Stromal cell of bone marrow (primary cell): ENCODE measurements around the gene GALNT14.
"Not testable (repeated sequence)": the region's sequence is repeated elsewhere in the genome, so short reads cannot be mapped to it uniquely, and the experiment has no call there.

Experiments used
- DNase-seq: peaks from one replicate; pipeline ENCODE4 v3.0.0-alpha.2; 2012; ENCODE audit warnings: low read depth

GALNT14 gene

DNA sequence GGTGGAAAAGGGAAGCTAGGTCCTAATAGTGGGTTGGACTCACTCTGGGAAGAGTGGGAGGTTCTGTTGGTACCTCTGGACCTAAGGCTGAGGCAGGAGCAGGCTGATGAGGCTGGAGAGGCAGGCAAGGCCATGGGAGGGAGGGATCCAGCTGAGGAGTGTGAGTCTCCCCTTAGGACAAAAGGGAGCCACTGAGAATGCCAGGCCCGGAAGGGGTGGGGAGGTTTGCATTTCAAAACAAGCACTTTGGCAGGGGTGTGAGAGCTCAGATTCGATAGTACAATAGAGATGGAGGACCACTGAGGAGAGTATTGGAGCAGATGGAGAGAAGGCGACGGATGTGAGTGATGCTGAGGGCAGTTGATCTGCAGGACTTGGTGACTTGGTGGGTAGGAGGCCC is 198.9 kb downstream of the GALNT14 start:
- no peak for DNase-seq

DNA sequence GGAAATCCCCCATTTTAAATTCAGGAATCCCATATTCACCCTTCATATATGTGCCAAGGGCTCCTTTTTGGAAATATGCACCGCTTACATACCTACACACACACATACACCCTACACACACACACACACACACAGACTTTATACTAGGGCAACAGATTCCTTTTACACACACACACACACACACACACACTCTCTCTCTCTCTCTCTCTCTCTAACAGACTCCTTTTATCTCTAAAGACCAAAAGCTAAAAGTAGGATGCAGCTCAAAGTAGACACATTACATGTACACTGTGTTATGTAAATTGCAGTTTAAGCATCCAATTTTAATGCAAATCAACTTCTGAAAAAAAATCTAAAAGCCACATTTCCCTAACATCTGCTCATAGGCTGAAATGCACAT is 200.0 kb downstream of the GALNT14 start:
- DNase-seq, result no peak

DNA sequence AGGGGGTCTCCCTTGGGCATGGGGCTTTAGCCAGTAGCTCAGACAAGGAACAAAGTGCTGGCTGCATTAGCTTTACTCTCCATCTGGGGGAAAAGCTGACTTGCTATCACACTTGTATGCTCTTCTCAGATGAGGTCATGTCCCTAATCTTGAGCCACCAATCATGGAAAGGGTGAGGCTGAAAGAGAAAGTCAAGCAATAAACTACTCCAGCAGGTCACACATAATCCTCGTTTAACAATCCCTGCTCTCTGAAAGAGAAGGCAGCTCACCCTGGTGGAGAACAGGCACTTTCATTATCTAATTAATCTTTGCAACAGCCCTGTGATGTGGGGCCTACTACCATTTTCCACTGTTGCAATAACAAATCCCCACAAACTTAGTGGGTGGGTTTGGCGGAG is 201.3 kb downstream of the GALNT14 start:
- no peak for DNase-seq

DNA sequence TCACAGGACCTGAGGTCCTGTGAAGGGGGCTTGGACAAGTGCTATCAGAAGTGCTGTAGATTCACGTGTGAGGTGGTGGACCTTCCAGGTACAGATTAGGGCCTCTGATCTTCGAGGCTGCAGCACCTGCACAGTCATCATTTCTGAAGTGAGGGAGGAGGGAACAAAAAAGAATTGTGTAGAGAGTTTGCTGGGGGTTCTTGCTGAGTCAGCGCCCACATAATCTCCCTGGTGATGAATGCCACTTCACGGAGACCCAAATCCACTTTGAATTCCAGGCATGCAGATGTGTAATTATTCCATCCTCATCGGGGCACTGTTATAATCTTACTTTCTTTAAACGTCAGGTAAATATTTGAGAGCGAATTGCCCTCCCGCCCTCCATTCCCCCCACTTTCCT is 202.4 kb downstream of the GALNT14 start:
- DNase-seq, result no peak

DNA sequence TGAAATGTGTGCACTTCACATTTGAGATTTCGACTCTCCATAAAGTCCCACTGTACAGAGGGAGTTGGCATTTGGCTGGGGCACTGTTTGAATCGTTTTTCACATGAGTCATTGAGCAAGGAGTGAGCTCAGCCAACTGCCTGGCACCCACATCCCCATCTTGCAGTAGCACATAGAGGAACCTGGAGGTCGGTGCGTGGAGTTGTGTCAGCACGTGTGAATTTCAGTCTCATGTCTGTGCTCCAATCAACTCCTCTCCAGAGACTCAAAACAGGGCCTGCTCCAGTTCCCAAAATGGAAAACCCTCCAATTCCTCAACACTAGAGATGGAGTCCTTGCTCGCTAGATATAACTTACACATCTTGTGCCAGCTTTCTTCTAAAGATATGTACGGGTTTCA is 204.2 kb downstream of the GALNT14 start:
- DNase-seq, result no peak

DNA sequence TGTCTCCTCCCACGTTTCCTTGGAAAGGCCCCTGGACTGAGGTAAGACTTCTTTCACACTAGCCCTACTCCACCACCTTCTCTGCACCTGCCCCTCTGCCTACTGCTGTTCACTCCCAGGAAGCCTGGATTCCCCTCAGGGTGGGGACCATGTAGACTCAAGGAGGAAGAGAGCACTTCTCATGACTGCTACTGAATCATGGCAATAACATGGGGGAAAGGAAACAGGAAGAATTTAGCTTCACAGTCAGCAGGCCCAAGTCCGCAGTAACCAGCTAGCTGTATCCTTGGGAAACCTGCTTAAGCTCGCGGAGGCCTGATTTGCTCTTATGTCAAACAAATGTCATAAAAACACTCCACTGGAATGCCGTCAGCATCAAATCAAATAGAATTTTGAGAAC is 204.7 kb downstream of the GALNT14 start:
- no peak for DNase-seq

DNA sequence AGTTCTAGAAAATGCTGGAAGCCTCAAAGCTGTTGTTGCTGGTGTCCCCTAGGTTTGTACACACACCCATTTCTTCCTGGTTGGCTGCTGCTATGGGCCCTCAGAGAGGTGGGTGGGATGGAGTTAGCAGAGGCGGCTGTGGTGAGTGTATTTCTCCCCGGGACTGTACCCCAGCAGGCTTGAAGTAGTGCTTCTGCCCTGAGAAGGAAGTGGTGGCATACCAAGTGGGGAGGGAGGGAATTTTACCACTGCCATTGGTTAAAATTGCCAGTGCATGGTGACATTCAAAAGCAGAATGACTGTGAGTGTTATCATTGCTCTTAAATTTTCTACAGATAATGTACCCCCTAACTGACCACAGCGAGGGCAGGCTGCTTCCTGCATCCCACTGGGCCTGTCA is 205.4 kb downstream of the GALNT14 start:
- no peak for DNase-seq

DNA sequence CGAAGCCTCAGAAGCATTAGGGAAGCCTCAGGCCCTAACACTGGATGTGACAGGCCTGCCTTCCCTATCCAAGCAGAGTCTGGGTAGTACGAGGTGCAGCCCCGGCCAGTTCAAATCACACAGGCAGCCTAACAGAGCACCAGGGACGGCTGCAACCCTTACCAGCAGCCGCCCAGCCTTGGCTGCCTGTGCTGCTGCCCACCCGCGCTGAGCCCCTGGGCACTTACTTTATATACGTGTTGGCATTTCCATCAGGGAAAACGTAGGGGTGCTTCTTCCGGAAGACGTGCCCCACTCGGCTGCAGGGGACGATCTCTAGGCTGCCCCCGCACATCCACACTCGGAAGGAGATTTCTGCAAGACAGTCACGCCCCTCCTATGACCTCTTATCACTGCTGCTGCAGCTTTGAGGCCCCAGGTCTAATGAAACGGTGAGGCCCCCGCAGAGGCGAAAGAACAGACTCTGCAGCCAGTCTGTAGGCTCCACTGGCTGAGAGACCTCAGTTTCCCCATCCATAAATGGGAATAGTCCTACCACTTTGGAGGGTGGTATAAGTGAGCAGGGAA is 206.3 kb downstream of the GALNT14 start:
- DNase-seq, result no peak

DNA sequence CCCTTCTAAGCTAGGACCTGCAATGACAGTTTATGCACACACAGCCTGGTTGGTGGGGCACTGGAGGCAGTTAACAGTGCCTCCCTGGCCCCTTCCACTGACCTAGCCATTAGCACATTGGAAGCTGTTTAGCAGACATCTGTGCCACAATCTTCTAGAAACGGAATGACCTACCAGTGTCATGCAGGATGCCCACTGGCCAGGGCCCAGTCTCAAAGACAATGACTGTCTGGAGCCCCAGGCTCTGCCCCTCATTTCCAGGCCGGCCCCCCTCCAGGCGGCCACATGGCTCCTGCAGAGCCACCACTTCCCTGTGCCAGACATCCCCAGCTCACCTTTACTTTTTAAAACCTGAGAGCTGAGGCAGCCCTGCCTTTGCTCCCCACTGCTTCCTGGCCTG is 207.5 kb downstream of the GALNT14 start:
- DNase-seq, result no peak

DNA sequence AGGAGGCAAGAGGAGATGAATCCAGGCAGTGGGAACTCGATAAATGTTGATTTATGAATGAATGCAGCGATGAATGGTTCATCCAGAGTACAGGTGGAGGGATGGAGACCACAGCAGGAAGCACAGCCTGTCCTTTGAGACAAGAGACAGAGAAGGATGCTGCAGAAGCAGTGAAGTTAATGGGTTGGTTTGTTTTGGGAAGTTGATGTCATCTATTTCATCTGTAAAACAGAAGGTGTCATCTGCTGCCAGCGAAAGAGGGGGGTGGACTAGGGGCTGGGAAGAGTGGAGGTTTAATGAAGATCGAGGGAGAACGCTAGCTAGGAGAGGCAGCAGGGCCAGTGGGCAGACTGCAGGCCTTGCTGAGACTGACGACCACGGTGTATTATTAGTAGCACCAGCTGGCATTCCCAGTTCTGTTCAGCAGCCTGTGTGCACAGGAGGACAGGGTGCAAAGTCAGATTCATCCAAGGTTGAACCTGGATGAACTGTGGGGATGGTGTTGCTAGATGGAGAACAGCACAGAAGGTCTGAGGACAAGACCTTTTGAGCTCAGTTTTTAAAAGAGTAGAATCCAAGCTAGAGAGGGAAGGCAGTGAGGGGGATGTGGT is 210.7 kb downstream of the GALNT14 start:
- DNase-seq, result no peak

DNA sequence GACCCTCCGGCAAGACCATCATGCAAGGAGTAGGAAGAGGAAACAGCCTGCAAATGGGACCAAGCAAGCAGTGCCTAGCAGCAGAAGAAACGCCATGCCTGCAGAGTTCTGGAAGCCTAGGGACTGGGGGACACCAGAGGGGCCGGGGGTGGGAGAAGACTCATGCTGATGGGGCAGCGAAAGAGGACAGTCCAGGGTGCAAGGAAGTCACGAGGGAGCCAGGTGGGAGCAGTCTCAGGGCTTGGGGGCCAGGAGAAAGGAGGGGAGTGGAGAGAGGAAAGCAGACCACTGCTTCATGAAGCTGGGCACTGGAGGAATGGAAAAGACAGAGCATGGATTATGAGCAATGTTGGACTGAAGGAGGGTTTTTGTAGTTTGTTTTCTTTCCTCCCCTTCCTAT is 211.6 kb downstream of the GALNT14 start:
- DNase-seq, result no peak

DNA sequence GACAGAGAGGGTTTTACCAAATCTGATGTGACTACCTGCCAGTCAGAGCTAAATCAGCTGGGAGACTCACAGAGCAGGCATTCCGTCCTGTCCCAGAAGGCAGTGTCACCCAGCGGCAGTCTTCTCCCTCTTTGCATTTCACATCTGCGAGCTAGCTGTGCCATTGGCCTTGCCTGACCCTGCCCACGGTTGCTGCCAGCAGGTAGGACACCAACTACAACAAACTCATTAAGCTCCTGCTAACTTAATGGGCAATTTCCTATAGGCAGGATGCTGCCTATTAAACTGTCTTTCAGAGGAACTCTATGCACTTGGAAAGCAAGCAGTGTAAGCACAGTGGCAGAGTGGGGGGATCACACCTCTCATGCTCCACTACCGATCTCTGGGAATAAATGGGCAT is 214.6 kb downstream of the GALNT14 start:
- DNase-seq, result no peak

DNA sequence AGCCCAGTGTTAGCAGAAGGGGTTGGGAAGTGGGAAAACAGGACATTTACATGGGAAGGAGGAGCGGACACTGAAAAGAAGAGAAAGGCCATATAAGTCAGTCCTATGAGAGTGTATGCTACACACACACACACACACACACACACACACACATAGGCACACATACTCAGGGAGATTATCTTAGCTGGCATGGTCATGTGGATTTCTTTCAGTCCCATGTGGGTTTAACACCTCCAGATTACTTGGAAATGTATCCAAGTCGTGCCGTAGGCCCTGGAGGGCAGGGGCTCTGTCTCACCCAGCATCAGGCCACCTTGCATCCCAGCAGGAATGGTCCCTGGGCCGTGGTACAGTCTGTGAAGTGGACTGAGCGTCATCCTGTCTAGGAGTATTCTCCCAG is 217.7 kb downstream of the GALNT14 start:
- no peak for DNase-seq

DNA sequence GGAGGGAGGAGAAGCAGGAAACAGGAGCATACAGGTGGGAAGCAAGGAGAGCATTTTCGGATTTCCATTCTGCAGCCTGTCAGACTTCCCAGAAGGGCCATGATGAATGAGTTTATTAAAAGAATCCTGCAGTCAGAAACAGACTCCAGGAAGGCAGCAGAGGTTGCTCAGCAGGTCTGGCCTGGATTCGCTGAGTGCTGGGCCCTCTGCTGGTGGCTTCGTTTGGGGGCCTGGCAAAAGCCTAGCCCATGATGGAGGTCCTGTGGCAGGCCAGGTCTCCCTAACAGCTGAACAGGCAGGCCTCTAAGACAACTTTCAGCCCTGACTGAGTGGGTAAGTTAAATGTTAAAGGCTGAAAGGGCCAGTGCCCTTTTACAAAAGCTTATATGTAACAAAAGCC is 222.8 kb downstream of the GALNT14 start:
- DNase-seq, result no peak

DNA sequence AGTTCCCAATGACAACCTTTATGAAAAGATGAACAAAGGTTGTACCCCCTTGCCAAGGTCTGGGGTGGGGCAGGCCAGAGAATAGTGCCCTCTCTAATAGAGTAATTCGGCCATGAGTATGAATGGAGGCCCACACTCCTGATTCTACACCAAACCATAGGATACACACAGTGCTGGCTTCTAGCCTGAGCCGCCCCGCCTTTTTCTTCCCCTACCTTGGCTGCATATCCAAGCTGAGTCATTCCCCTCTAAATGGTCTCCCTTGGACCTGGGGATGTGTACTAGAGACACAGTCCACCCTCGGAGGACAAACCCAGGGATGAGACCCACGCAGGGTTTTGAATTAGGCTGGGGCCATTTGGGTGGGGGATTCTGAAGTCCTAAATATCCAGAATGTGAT is 223.8 kb downstream of the GALNT14 start:
- DNase-seq, result no peak

DNA sequence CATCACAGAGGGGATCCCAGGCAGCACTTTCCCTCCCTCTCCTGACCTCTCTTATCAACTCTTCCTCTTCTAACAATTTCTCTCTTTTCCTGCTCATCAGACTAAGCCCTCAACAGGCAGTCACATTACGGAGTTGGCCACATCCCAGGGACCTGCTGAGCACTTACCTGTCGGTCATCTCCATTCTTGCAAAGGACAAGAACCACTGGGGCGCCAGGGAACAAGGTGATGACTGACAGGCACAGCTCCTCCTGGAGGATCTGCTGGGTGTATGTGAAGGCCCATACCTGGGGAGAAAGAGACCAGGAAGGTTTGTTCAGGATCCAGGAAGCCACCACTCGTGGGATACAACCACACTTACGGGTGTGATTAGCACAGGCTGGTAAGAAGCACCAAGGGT is 226.2 kb downstream of the GALNT14 start:
- no peak for DNase-seq

DNA sequence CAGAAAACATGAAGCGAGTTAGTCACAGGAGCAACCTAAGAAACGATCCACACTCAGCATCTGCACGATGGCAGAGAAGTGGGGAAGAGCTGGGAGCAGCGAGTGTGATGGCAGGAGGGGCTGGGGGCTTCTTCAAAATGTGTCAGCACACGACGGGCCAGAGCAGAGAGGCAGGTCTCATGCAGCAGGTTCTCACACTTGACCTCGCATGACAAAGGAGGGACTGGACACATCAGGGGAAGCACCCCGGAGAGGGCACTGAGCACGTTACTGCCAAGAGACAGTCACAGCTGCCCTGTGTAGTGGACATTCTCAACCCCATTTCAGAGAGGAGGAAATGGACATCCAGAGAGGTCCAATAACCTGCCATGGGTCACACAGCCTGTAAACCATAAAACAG is 226.9 kb downstream of the GALNT14 start:
- DNase-seq, result no peak

DNA sequence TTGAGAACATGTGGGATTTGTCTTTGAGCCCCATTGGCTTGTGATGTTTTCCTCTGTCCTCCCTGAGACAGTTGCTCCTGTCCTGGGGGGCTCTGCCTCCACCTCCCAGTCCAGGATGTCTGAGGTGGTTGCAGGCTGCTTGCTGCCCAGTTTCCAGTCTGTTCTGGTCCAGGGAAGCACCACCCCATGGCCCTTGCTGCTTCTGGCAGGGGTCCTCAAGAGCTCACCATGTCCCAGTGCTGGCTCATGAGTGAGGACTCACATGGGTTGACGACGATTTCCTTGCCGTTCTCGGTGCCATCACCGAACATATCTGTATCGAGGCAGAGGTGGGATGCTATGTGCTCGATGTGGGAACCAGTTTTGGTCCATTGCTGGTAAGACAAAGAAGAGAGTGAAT is 227.6 kb downstream of the GALNT14 start:
- DNase-seq, result no peak

DNA sequence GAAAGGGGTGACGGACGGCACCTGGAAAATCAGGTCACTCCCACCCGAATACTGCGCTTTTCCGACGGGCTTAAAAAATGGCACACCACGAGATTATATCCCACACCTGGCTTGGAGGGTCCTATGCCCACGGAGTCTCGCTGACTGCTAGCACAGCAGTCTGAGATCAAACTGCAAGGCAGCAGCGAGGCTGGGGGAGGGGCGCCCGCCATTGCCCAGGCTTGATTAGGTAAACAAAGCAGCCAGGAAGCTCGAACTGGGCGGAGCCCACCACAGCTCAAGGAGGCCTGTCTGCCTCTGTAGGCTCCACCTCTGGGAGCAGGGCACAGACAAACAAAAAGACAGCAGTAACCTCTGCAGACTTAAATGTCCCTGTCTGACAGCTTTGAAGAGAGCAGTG is 233.8 kb downstream of the GALNT14 start:
- not testable (repeated sequence) for DNase-seq

DNA sequence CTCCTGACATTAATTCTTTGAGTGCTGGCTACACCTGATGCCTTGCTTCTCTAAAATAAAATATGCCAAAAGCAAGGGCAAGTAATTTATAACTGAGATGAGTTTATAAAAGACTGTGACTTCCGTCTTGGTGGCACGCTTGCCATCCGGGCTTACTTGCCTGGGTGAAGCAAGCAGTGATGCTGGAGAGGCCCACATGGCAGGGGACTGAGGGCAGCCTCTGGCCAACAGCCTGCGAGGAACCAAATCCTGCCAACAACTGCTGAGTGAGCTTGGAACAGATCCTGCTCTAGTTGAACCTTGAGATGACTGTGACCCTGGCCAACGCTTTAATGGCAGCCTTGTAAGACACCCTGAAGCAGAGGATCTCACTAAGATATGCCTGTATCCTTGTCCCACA is 234.9 kb downstream of the GALNT14 start:
- no peak for DNase-seq

DNA sequence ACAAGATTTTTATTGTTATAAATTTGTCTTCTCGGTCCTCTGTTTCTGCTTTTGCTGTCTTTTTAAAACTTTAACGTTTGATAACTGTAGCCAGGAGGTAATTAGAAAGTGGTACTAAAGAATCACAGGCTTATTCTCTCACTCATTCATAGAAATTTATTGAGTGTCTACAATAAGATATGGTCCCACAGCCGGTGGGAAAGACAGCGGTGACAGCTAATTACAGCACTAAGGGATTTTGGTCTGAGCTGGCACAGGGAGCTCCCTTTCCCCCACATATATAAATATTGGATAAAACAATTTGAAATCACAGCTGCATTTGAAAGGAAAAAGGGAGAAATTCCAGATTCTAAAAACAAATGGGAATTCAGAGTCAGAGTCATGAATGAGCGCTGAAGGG is 237.9 kb downstream of the GALNT14 start:
- no peak for DNase-seq

DNA sequence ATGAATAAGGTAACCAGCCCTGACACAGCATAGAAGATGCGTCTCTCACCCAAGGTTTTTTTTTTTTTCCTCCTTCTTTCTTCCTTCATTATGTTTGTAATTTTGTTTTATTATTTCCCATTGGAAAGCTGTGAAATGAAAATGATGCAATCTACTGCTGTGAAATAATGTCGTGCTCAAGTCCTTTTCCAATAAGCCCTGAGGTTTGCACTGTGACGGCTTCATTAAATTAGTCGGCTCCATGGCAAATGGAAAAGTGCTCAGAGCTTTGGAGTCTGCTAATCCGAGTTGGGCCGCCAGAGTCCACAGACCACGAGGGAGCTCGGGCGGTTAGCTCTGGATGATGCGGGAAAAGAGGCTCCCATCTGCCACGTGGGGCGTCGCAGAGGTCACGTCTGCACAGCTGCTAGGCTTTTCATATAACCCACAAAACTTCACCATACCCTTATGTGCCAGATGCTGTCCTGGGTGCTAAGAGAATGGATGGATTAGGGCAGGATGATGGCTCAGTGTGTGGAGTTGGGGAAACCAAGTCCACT is 238.7 kb downstream of the GALNT14 start:
- no peak for DNase-seq

DNA sequence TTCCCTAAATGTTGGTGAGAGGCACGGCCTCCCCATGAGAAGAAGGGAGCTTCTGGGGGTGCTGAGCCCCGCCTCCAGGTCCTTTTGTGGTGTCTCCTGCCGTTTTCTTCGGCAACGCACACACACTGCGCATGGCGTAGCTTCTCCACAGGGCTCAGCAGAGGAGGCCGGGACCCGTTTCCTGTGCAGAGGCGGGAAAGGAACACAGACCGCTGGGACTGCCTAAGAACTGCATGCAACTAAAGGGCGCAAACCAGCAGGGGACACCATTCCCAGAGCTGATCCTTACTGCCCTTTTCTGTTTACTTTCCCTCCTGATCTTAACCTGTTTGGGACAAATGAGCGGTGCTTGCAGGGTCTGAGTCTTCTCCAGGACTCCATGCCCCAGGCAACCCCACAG is 240.7 kb downstream of the GALNT14 start:
- no peak for DNase-seq

DNA sequence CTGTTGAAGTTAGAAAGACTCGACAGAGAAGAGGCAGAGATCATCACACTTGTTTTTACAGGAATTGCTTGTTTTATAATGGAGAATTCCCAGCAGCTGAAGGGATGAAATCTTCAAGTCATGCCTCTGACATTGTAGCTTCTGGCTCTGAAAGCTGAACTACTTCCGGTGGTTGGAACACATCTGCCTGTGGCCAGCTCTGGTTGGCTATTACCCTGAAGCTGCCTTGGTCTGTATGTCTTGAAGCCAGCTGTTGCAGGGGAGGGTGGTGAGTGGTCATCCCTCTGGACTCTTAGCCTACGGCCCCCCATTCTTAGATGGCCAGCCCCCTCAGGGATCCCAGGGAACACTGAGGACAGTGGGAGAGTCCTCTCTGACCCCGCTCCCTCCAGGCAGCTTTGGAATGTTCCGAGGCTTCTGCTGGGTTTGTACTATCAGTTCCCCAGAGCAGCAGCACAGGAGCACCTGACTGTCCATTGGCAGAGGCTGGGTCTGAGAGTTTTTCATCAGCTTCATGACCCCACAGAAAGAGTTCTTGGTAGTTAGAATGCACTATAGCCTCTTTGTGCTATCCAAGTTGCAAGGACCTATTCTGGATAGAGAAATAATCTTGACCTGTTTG is 243.6 kb downstream of the GALNT14 start:
- no peak for DNase-seq
